ENCODE results near the gene LMF1.

LMF1 gene

DNA sequence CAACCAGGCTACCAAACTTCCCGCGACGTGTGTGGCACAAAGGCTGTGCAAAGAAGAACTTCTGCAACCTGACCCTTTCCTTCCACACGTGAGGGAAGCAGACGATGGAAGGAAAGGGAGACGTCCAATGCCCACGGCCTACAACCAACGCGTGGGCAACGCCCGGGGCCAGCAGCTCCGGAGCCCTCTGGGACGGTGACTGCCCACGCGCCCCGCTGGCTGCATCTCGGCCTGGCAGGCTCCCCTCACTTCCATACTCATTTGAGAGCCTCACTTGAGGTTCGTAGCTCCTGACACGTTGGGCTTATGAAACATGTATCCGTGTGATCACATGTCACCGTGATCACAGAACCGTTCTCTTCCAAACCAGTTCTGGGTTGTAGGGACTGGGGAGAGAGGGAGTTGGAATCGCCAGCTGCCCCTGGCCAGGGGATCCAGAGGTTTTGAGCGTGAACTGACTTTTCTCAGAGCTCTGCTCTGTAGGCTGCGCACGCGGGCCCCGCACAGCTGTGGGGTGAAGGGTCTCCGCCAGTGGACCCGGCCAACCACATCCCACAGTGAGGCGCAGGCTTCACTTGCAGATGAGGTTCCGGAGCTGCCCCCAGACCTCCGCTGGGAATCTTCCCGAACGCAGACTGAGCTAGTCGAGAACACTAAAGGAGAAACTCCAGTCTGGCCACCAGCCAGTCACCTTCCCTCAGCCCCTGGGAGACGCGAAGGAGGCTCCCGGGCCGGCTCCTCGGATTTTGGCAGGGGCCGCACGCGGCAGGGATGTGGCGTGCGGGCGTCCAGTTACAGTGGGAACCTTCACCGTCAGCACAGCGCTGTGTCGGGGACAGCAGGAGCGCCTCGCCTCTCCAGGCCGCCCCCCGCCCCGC is 1.0 kb downstream of the LMF1 start:
- TF ChIP-seq, protein P1, sequence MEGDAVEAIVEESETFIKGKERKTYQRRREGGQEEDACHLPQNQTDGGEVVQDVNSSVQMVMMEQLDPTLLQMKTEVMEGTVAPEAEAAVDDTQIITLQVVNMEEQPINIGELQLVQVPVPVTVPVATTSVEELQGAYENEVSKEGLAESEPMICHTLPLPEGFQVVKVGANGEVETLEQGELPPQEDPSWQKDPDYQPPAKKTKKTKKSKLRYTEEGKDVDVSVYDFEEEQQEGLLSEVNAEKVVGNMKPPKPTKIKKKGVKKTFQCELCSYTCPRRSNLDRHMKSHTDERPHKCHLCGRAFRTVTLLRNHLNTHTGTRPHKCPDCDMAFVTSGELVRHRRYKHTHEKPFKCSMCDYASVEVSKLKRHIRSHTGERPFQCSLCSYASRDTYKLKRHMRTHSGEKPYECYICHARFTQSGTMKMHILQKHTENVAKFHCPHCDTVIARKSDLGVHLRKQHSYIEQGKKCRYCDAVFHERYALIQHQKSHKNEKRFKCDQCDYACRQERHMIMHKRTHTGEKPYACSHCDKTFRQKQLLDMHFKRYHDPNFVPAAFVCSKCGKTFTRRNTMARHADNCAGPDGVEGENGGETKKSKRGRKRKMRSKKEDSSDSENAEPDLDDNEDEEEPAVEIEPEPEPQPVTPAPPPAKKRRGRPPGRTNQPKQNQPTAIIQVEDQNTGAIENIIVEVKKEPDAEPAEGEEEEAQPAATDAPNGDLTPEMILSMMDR (IDR thresholded peaks at IDR 0.05; ENCODE audit: extremely low read depth, missing control alignments), result no peak
- DNase-seq (ENCODE audit: low spot score), result peak; percentile 69

- TF ChIP-seq, protein P1 (IDR thresholded peaks at IDR 0.05; ENCODE audit: extremely low read depth, missing control alignments), result no peak
- no peak for DNase-seq (ENCODE audit: low spot score)
Measured at GRCh38 chr16:968620-969019, 2.2 kb downstream of the LMF1 start.

DNA sequence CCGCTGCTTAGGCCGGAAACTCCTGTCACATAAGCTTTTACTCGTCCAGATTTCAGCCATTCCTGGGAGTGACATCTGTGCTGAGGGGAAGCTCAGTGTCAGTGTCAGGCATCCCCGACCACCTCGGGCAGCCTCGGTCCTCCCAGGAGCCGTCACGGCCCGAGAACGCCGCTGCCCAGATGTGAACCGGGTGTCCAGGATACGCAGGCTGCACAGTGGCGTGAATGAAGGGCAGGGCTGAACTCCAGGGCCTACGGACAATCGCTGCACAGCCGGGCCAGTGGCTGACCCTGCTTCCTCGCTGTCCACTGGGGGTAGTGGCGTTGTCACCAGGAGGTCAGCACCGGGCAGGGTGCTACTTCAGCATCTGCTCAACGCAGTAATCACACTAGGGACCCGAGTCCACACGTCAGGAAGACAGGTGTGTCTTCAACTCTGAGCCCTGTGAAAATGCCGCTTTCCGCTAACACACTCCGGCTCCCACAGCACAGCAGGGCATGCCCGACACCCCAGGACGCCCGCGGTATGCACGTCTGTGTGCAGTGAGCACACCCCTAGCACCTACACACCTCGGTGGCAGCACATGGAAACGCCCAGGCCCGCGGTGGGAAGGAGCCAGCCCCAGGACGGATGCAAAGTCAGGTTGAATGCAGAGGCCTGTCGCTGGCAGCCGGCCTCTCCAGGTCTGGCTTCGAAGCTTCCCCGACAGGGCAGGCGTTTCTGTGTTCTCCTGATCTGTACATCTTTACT is 3.1 kb downstream of the LMF1 start:
- DNase-seq (ENCODE audit: low spot score), result no peak
- TF ChIP-seq, protein P1 (IDR thresholded peaks at IDR 0.05; ENCODE audit: extremely low read depth, missing control alignments), result no peak

GRCh38 chr16:967077-967541 is 3.7 kb downstream of the LMF1 start:
- TF ChIP-seq, protein P1 (IDR thresholded peaks at IDR 0.05; ENCODE audit: extremely low read depth, missing control alignments), result no peak
- DNase-seq (ENCODE audit: low spot score), result no peak

- no peak for DNase-seq (ENCODE audit: low spot score)
- TF ChIP-seq, protein P1 (IDR thresholded peaks at IDR 0.05; ENCODE audit: extremely low read depth, missing control alignments), result no peak
Measured at GRCh38 chr16:966505-966904, 4.3 kb downstream of the LMF1 start.

GRCh38 chr16:966035-966434 is 4.7 kb downstream of the LMF1 start:
- TF ChIP-seq, protein P1 (IDR thresholded peaks at IDR 0.05; ENCODE audit: extremely low read depth, missing control alignments), result no peak
- no peak for DNase-seq (ENCODE audit: low spot score)

DNA sequence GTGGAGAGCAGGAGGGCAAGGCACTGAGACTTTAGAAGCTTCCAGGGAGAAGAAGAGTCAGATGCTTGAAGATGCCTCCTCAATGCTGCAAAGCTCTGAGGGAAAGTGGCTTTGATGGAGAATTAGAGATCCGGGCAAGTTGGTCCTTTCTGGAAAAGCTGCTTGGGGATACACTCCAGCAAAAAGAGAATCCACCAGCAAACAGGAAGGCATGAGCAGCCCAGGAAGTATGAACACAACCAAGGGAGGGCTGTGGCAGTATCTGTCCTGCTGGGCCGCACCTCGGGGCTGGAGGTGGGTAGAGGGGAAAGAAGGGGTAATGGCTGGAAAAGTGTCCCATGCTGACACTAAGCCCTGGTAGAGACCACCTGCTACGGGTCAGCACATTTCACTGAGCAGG is 5.3 kb downstream of the LMF1 start:
- TF ChIP-seq, protein P1 (IDR thresholded peaks at IDR 0.05; ENCODE audit: extremely low read depth, missing control alignments), result no peak
- DNase-seq (ENCODE audit: low spot score), result no peak
